GM12878 (cell line): Measurements from ENCODE around the gene SPN. TPM values are rescaled to one million over a fixed set of nuclear protein-coding genes. Genes with fewer than 3 reads are reported as not detected.

Source experiments
- ATAC-seq: fragments of 200-7000 bp; cut with Tn5 transposase; 3 replicates; pipeline ENCODE4 v1.9.1; 2020; ENCODE audit warnings: mild to moderate bottlenecking, moderate library complexity
- BruUV-seq: library from RNA; stranded (reverse); fragments of 400-500 nt; replicated peaks from 2 replicates; lab custom pipeline; 2021; lab: Mats Ljungman, UMichigan
- CTCF ChIA-PET: fragments of 300-600 bp; sonication (Branson Sonifier 250); formaldehyde crosslinking; extraction: SDS; loops from one replicate; lab custom pipeline; 2021; ENCODE audit warnings: inconsistent platforms; lab: Yijun Ruan, JAX
- POLR2A ChIA-PET: fragments of 350-600 bp; formaldehyde crosslinking; extraction: SDS; loops from one replicate; lab custom pipeline; 2021; ENCODE audit warnings: inconsistent platforms; lab: Charles Lee
- RAD21 ChIA-PET: fragments of 300-600 bp; sonication (Branson Sonifier 250); formaldehyde crosslinking; loops from one replicate; lab custom pipeline; 2023; ENCODE audit warnings: antibody characterized with exemption; ENCODE audit not compliant: unreplicated experiment; lab: Charles Lee
- SMC1A ChIA-PET: fragments of 300-600 bp; sonication (Branson Sonifier 250); formaldehyde crosslinking; loops from one replicate; lab custom pipeline; 2023; ENCODE audit not compliant: unreplicated experiment, uncharacterized antibody; lab: Charles Lee
- DNase-seq: peaks from one replicate; pipeline ENCODE4 v3.0.0-alpha.2; 2011; ENCODE audit warnings: low read depth, low spot score
- FAIRE-seq: peaks from 3 replicates; lab custom pipeline; 2011; peaks lifted over from hg19 to GRCh38; lab: Jason Lieb, UNC
- H2AFZ ChIP-seq: 2 replicates; pipeline ENCODE4 v1.6.0; 2011; ENCODE audit warnings: low read depth, low read length, control low read depth; ENCODE audit not compliant: control insufficient read depth
- H3K27ac ChIP-seq: 2 replicates; pipeline ENCODE4 v1.5.1; 2011; ENCODE audit warnings: control low read depth; ENCODE audit not compliant: control insufficient read depth, insufficient read depth
- H3K27me3 ChIP-seq, 2 experiments: replicated peaks in 1 of 2; 2 replicates each; pipeline versions ENCODE4 v1.6.0 to v1.6.1; 2011; ENCODE audit warnings: low read length in 1 of 2; ENCODE audit not compliant: control insufficient read depth in 2 of 2, insufficient read depth in 2 of 2
- H3K36me3 ChIP-seq, 2 experiments: 2 replicates each; pipeline ENCODE4 v1.5.1; 2011; ENCODE audit warnings: low read length in 1 of 2; ENCODE audit not compliant: control insufficient read depth in 2 of 2, insufficient read depth in 2 of 2
- H3K4me1 ChIP-seq: 2 replicates; pipeline ENCODE4 v1.6.1; 2011; ENCODE audit warnings: mild to moderate bottlenecking, low read length, moderate library complexity, mixed read lengths; ENCODE audit not compliant: control insufficient read depth, insufficient read depth
- H3K4me2 ChIP-seq: 2 replicates; pipeline ENCODE4 v1.6.0; 2011; ENCODE audit warnings: control low read depth; ENCODE audit not compliant: control insufficient read depth, insufficient read depth
- H3K4me3 ChIP-seq: fragments of 200-600 bp; sonication (generic); 2 replicates; pipeline ENCODE4 v1.5.1; 2016
- H3K79me2 ChIP-seq: 2 replicates; pipeline ENCODE4 v1.6.0; 2011; ENCODE audit warnings: low read length; ENCODE audit not compliant: control insufficient read depth, insufficient read depth
- H3K9ac ChIP-seq: 2 replicates; pipeline ENCODE4 v1.8.0; 2011; ENCODE audit warnings: low read length, control low read depth, mixed read lengths; ENCODE audit not compliant: control insufficient read depth, insufficient read depth
- H3K9me3 ChIP-seq: replicated peaks from 3 replicates; pipeline ENCODE4 v1.5.1; 2011; ENCODE audit warnings: mild to moderate bottlenecking, low read length; ENCODE audit not compliant: control insufficient read depth, insufficient read depth
- H4K20me1 ChIP-seq: 2 replicates; pipeline ENCODE4 v1.6.0; 2011; ENCODE audit not compliant: control insufficient read depth, insufficient read depth
- BCLAF1 ChIP-seq: fragments of 450-650 bp; IDR thresholded peaks from 2 replicates; pipeline ENCODE4 v1.6.1; 2017; ENCODE audit warnings: antibody characterized with exemption, mild to moderate bottlenecking, moderate library complexity
- CHD2 ChIP-seq: IDR thresholded peaks from 2 replicates; pipeline ENCODE4 v1.6.1; 2011; ENCODE audit warnings: low read depth, low read length, improper control_type of control experiment, borderline replicate concordance
- CREB1 ChIP-seq: IDR thresholded peaks from 2 replicates; pipeline ENCODE4 v1.6.1; 2012; ENCODE audit warnings: low read depth, mild to moderate bottlenecking, inconsistent platforms
- E2F4 ChIP-seq: IDR thresholded peaks from 2 replicates; pipeline ENCODE4 v1.6.1; 2012; ENCODE audit warnings: low read depth, low read length, improper control_type of control experiment
- HDAC2 ChIP-seq: fragments of 200-600 bp; sonication (generic); IDR thresholded peaks from 2 replicates; pipeline ENCODE4 v1.6.1; 2017
- MEF2B ChIP-seq: fragments of 450-650 bp; IDR thresholded peaks from 2 replicates; pipeline ENCODE4 v1.6.1; 2018; ENCODE audit warnings: mild to moderate bottlenecking, moderate library complexity; ENCODE audit not compliant: partially characterized antibody, poor library complexity, severe bottlenecking
- MXI1 ChIP-seq: fragments of 150-350 bp; IDR thresholded peaks from 2 replicates; pipeline ENCODE4 v1.6.1; 2011; ENCODE audit warnings: low read depth, mild to moderate bottlenecking, inconsistent platforms, low read length, improper control_type of control experiment
- NKRF ChIP-seq: fragments of 450-650 bp; conservative IDR thresholded peaks from 2 replicates; pipeline ENCODE4 v1.6.1; 2017; ENCODE audit warnings: mild to moderate bottlenecking, moderate library complexity
- PAX5 ChIP-seq: IDR thresholded peaks from 2 replicates; pipeline ENCODE4 v1.6.1; 2011; ENCODE audit warnings: low read depth, low read length, borderline replicate concordance
- SREBF1 ChIP-seq: IDR thresholded peaks from 2 replicates; pipeline ENCODE4 v1.6.1; 2012; ENCODE audit warnings: mild to moderate bottlenecking, low read length
- SUZ12 ChIP-seq: fragments of 200-600 bp; sonication (generic); IDR thresholded peaks from one replicate; pipeline ENCODE4 v1.6.1; 2018; ENCODE audit warnings: antibody characterized with exemption, mild to moderate bottlenecking; ENCODE audit not compliant: unreplicated experiment
- TCF12 ChIP-seq: IDR thresholded peaks from 2 replicates; pipeline ENCODE4 v1.6.1; 2011; ENCODE audit warnings: low read depth, mild to moderate bottlenecking, low read length
- ZNF274 ChIP-seq: IDR thresholded peaks from one replicate; pipeline ENCODE4 v1.8.0; 2011; ENCODE audit not compliant: insufficient read length, insufficient read depth
- ZNF622 ChIP-seq: fragments of 450-650 bp; IDR thresholded peaks from 2 replicates; pipeline ENCODE4 v1.6.1; 2017; ENCODE audit warnings: mild to moderate bottlenecking, inconsistent platforms
- WGBS: methylation state at CpG from one replicate; pipeline ENCODE4 v1.1.6; 2016; ENCODE audit warnings: low lambda C conversion rate; ENCODE audit not compliant: insufficient replicate concordance, insufficient coverage; ENCODE audit errors: missing lambda C conversion rate; 5-methylcytosine and 5-hydroxymethylcytosine counted together
- in situ Hi-C: fragments of 300-500 bp; cut with MboI; formaldehyde crosslinking; loops from 9 replicates; pipeline ENCODE4 v1.14.3; 2018; ENCODE audit warnings: mixed read lengths
- intact Hi-C: fragments of 100-400 bp; cut with micrococcal nuclease; formaldehyde crosslinking; loops from one replicate; pipeline ENCODE4 v1.14.2; 2022; ENCODE audit not compliant: unreplicated experiment
- polyA plus RNA-seq, 11 experiments: library from polyadenylated mRNA; depleted of rRNA in 4 of 11; unstranded in 6 of 11; stranded (reverse) in 5 of 11; fragments of >200 nt; fragmentation: Nextera tagmentation in 4 of 11; fragmentation: Illumina TruSeq in 1 of 11; extraction: Ambion mirVana in 4 of 11; extraction: Trizol in 1 of 11; gene quantifications; 1 replicate in 1 of 11; 2 replicates in 10 of 11; pipeline versions ENCODE4 v1.2.1 to v1.2.3, GENCODE V29; 2011 to 2016; ENCODE audit warnings: inconsistent platforms in 2 of 11, missing spikeins in 2 of 11, low read depth in 1 of 11
- total RNA-seq, 4 experiments: library from RNA; depleted of rRNA in 3 of 4; stranded (reverse); fragments of >200 nt in 3 of 4; fragmentation: Illumina TruSeq in 1 of 4; extraction: Trizol in 1 of 4; gene quantifications; 2 replicates each; pipeline versions ENCODE4 v1.2.1 to v1.2.3, GENCODE V29; 2013 to 2021

Gene SPN
- total and polyA plus RNA-seq, 10 of the 15 experiments (the other 5 are each of a cell fraction or from before 2014, with no cell fraction given): 16.2 to 173 (median 92.7) TPM

- no peak for TF ChIP-seq BCLAF1
Measured at GRCh38 chr16:29714972-29715371, 51.9 kb downstream of the SPN start (continued).

GRCh38 chr16:29717113-29717512, 54.1 kb downstream of the SPN start:
- no peak for DNase-seq
- Histone ChIP-seq H3K27ac (no peak overlapping the region), H2AFZ (no peak overlapping the region), H3K9ac (no peak overlapping the region), H3K27me3 (no peaks in the 10 kb centered on the region), H3K79me2 (no peaks in the 10 kb centered on the region), H3K4me3 (no peak overlapping the region), H4K20me1 (no peaks in the 10 kb centered on the region), H3K9me3 (no peaks in the 10 kb centered on the region), H3K36me3 (no peaks in the 10 kb centered on the region), H3K4me1 (peaks cover 3% of the 10 kb centered on the region), H3K4me2 (no peak overlapping the region)
- BruUV-seq: no TSS peak
- SMC1A ChIA-PET: interaction anchor here (0.6 to 2.1 kb wide), 4 partner anchors 13 to 75 kb away, joined by 4 to 6 read pairs (median 4); no protein-coding TSS in a partner anchor
- WGBS: 70% methylated on average over 7 of the region's 7 CpGs
- in situ Hi-C loops: no loop called here
- FAIRE-seq: no peak
- RAD21 ChIA-PET: interaction anchor here (0.7 to 1.3 kb wide), 3 partner anchors 17 to 73 kb away, joined by 3 to 4 read pairs (median 3); partner anchors contain the start of gene KIF22
- POLR2A ChIA-PET: interaction anchor here (0.7 kb wide), 1 partner anchor 341 kb away, joined by 4 read pairs; no protein-coding TSS in a partner anchor
- CTCF ChIA-PET: interaction anchor here (0.6 to 2.4 kb wide), 5 partner anchors 11 to 99 kb away, joined by 3 to 7 read pairs (median 3); partner anchors contain the start of genes PAGR1 and SPN
- intact Hi-C loops: no loop called here
- no peak for ATAC-seq
- no peak for TF ChIP-seq SUZ12
- no peak for TF ChIP-seq TCF12
- no peak for TF ChIP-seq CHD2
- no peak for TF ChIP-seq MXI1
- no peak for TF ChIP-seq ZNF622
- no peak for TF ChIP-seq E2F4
- no peak for TF ChIP-seq NKRF
- TF ChIP-seq ZNF274: no peak
- TF ChIP-seq CREB1: no peak
- TF ChIP-seq SREBF1: no peak
- TF ChIP-seq HDAC2: no peak
- TF ChIP-seq PAX5: no peak
- no peak for TF ChIP-seq MEF2B
